Measurements from ENCODE around the gene EDA. TPM values are rescaled to one million over a fixed set of nuclear protein-coding genes. Genes with fewer than 3 reads are reported as not detected.

Gene EDA
- total RNA-seq, 1 experiment from 2014 or later: 5.2 TPM

- no peak overlapping the region for H2AFZ ChIP-seq (ENCODE audit: low read depth, low read length, poor library complexity, severe bottlenecking)
- intact Hi-C loops (cut with micrococcal nuclease): no loop called here
- ChIA-PET POLR2A (no interaction called here), RAD21 (ENCODE audit: low non-redundant PET in 1 of 2, low total read pairs in 2 of 2, uncharacterized antibody in 2 of 2, unreplicated experiment in 2 of 2) (no interaction called here), CTCF (interaction anchor here (1.3 kb wide), 1 partner anchor 62 kb away, joined by 3 read pairs; no protein-coding TSS in a partner anchor)
- H3K4me1 ChIP-seq (ENCODE audit: control insufficient read depth in 1 of 2, insufficient read depth in 2 of 2, low read length in 2 of 2): no peaks in the 10 kb centered on the region
- no peak for DNase-seq (ENCODE audit: low read depth, low spot score)
- no peaks in the 10 kb centered on the region for H3K79me2 ChIP-seq (ENCODE audit: insufficient read depth, low read length)
- H3K4me3 ChIP-seq (replicated peaks in 1 of 2; ENCODE audit: low read depth in 1 of 2, low read length in 2 of 2): no peak overlapping the region
- H3K27me3 ChIP-seq (ENCODE audit: insufficient read depth, low read length): no peaks in the 10 kb centered on the region
- H3K27ac ChIP-seq (ENCODE audit: low read depth, low read length): no peak overlapping the region
- ATAC-seq: no peak
- no peak overlapping the region for H3K4me2 ChIP-seq (ENCODE audit: low read length)
- no peak overlapping the region for H3K9ac ChIP-seq (ENCODE audit: low read length)
- TF ChIP-seq ELF1 (IDR thresholded peaks at IDR 0.05; ENCODE audit: borderline replicate concordance, low read depth): no peak
- no peak for TF ChIP-seq EZH2 (IDR thresholded peaks at IDR 0.05)
- no peak for TF ChIP-seq SRF (IDR thresholded peaks at IDR 0.05; ENCODE audit: low read depth)
- no peak for TF ChIP-seq CEBPB (IDR thresholded peaks at IDR 0.05; ENCODE audit: low read depth)
- no peak for TF ChIP-seq TCF7L2 (IDR thresholded peaks at IDR 0.05; ENCODE audit: borderline replicate concordance, extremely low read depth, insufficient read depth, insufficient read length)
- no peak for TF ChIP-seq EZH2phosphoT487 (IDR thresholded peaks at IDR 0.05; ENCODE audit: borderline replicate concordance)
- no peak for TF ChIP-seq ZNF274 (IDR thresholded peaks at IDR 0.05; ENCODE audit: low read depth, low read length)
- TF ChIP-seq ZBTB33 (IDR thresholded peaks at IDR 0.05; ENCODE audit: extremely low read depth, insufficient replicate concordance, low read length): no peak
- TF ChIP-seq SIN3A (IDR thresholded peaks at IDR 0.05; ENCODE audit: low read depth): no peak
- TF ChIP-seq JUND (IDR thresholded peaks at IDR 0.05): no peak
- TF ChIP-seq CBX3 (IDR thresholded peaks at IDR 0.05; ENCODE audit: low read depth): no peak
- TF ChIP-seq RAD21 (IDR thresholded peaks at IDR 0.05; ENCODE audit: low read depth): no peak
- no peak for TF ChIP-seq YY1 (IDR thresholded peaks at IDR 0.05; ENCODE audit: extremely low read depth, insufficient replicate concordance, low read depth, low read length)
- TF ChIP-seq EGR1 (IDR thresholded peaks at IDR 0.05; ENCODE audit: low read depth): no peak
- no peak for TF ChIP-seq MAX (IDR thresholded peaks at IDR 0.05)
- no TSS peak for BruUV-seq (replicated peaks)
- H3K36me3 ChIP-seq (ENCODE audit: control insufficient read depth in 1 of 2, insufficient read depth in 2 of 2, low read length in 2 of 2): no peaks in the 10 kb centered on the region
- no peaks in the 10 kb centered on the region for H3K9me2 ChIP-seq (ENCODE audit: insufficient read depth)
- H4K20me1 ChIP-seq (ENCODE audit: insufficient read depth): no peaks in the 10 kb centered on the region
- H3K9me3 ChIP-seq (ENCODE audit: control insufficient read depth in 1 of 2, insufficient read depth in 1 of 2, low read depth in 1 of 2, low read length in 2 of 2): no peaks in the 10 kb centered on the region
Observed at GRCh38 chrX:69968950-69969349, 353.0 kb downstream of the EDA start.
